ENCODE results near the gene KLHL21.
A peak's percentile ranks its signal among the peaks of the same experiment; 100 is the strongest.

Gene KLHL21

DNA sequence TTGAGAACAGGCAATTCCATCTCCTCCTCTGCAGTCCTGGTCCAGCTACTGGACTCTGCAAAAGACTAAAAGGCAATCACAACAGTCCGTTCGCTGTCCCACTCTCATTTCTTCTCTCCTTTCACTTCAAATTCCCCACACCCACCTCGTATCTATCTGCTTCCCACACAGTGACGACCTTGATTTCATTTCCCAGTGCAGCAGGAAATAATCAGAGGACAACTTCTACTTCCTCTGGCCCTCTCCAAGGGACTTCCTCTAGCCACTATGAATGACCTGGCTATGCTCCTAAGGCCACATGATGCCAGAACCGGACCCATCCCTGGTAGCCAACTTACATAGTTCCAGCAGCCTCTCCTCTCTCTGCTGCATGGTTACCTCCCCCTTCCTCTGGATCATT is 56.3 kb downstream of the KLHL21 start:
- DNase-seq, result no peak

GRCh38 chr1:6545276-6546112 is 57.2 kb downstream of the KLHL21 start:
- no peak for DNase-seq

- DNase-seq, result peak; percentile 51
Measured at GRCh38 chr1:6544831-6545230, 57.8 kb downstream of the KLHL21 start.
